GM23338 (cell line): Measurements from ENCODE around the gene TENT4B. TPM values are rescaled to one million over a fixed set of nuclear protein-coding genes. Genes with fewer than 3 reads are reported as not detected.

Source experiments
- ATAC-seq: fragments of 200-7000 bp; cut with Tn5 transposase; 3 replicates; pipeline ENCODE4 v1.9.1; 2020
- DNase-seq: peaks from one replicate; pipeline ENCODE4 v3.0.0-alpha.2; 2015; ENCODE audit warnings: low spot score
- H2AFZ ChIP-seq: fragments of 200-600 bp; sonication (generic); 2 replicates; pipeline ENCODE4 v1.8.0; 2016; ENCODE audit warnings: antibody characterized with exemption, mild to moderate bottlenecking, moderate library complexity
- H3F3A ChIP-seq: fragments of 200-600 bp; sonication (generic); replicated peaks from 2 replicates; pipeline ENCODE4 v1.8.0; 2017; ENCODE audit warnings: antibody characterized with exemption, mixed run types, low read depth
- H3K27ac ChIP-seq: fragments of 200-600 bp; sonication (generic); 2 replicates; pipeline ENCODE4 v1.6.1; 2016; ENCODE audit warnings: low read depth
- H3K27me3 ChIP-seq: fragments of 200-600 bp; sonication (generic); 2 replicates; pipeline ENCODE4 v1.8.0; 2016; ENCODE audit warnings: mild to moderate bottlenecking, mixed run types, moderate library complexity; ENCODE audit not compliant: insufficient read depth
- H3K36me3 ChIP-seq: fragments of 200-600 bp; sonication (generic); 2 replicates; pipeline ENCODE4 v1.8.0; 2016; ENCODE audit warnings: mild to moderate bottlenecking; ENCODE audit not compliant: insufficient read depth
- H3K4me1 ChIP-seq: fragments of 200-600 bp; sonication (generic); 2 replicates; pipeline ENCODE4 v1.8.0; 2016; ENCODE audit warnings: mild to moderate bottlenecking, moderate library complexity; ENCODE audit not compliant: insufficient read depth
- H3K4me2 ChIP-seq: fragments of 200-600 bp; sonication (generic); 2 replicates; pipeline ENCODE4 v1.7.1; 2017; ENCODE audit warnings: mixed run types
- H3K4me3 ChIP-seq: fragments of 200-600 bp; sonication (generic); 2 replicates; pipeline ENCODE4 v1.6.1; 2016; ENCODE audit warnings: mixed run types
- H3K79me2 ChIP-seq: fragments of 200-600 bp; sonication (generic); replicated peaks from 2 replicates; pipeline ENCODE4 v1.8.0; 2017; ENCODE audit warnings: mild to moderate bottlenecking; ENCODE audit not compliant: insufficient read depth
- H3K9me2 ChIP-seq: fragments of 200-600 bp; sonication (generic); 2 replicates; pipeline ENCODE4 v1.8.0; 2017; ENCODE audit not compliant: insufficient read depth
- H4K20me1 ChIP-seq: fragments of 200-600 bp; sonication (generic); replicated peaks from 2 replicates; pipeline ENCODE4 v1.8.0; 2017; ENCODE audit warnings: mild to moderate bottlenecking; ENCODE audit not compliant: insufficient read depth
- H3K27ac Mint-ChIP-seq: 2 replicates; pipeline ENCODE4 v1.8.0; 2020; ENCODE audit warnings: inconsistent platforms, mild to moderate bottlenecking, moderate library complexity, mixed read lengths
- H3K27me3 Mint-ChIP-seq: 3 replicates; pipeline ENCODE4 v1.8.0; 2022; ENCODE audit warnings: low read depth, mild to moderate bottlenecking, moderate library complexity, mixed read lengths, inconsistent platforms; ENCODE audit not compliant: insufficient read depth, poor library complexity
- H3K36me3 Mint-ChIP-seq: 3 replicates; pipeline ENCODE4 v1.8.0; 2021; ENCODE audit warnings: low read depth, mild to moderate bottlenecking, inconsistent platforms, moderate library complexity, mixed read lengths
- H3K4me1 Mint-ChIP-seq: 3 replicates; pipeline ENCODE4 v1.8.0; 2020; ENCODE audit warnings: mild to moderate bottlenecking, inconsistent platforms, mixed read lengths
- H3K4me3 Mint-ChIP-seq: 3 replicates; pipeline ENCODE4 v1.8.0; 2021; ENCODE audit warnings: moderate library complexity, mild to moderate bottlenecking, inconsistent platforms, mixed read lengths
- H3K9me3 Mint-ChIP-seq: 3 replicates; pipeline ENCODE4 v1.8.0; 2020; ENCODE audit warnings: moderate library complexity, mild to moderate bottlenecking, inconsistent platforms, mixed read lengths
- CREB1 ChIP-seq: fragments of 250-450 bp; sonication (Bioruptor Pico); IDR thresholded peaks from 2 replicates; pipeline ENCODE4 v1.5.0; 2020; ENCODE audit warnings: low read depth, mild to moderate bottlenecking, moderate library complexity
- EZH2 ChIP-seq: fragments of 200-600 bp; sonication (generic); IDR thresholded peaks from one replicate; pipeline ENCODE4 v1.8.0; 2017; ENCODE audit warnings: antibody characterized with exemption, mild to moderate bottlenecking, low read depth; ENCODE audit not compliant: unreplicated experiment
- NANOG ChIP-seq: IDR thresholded peaks from 2 replicates; pipeline ENCODE4 v1.6.1; 2016; ENCODE audit warnings: antibody characterized with exemption, borderline replicate concordance
- STAT1 ChIP-seq: IDR thresholded peaks from one replicate; pipeline ENCODE4 v1.6.1; 2016; ENCODE audit warnings: antibody characterized with exemption; ENCODE audit not compliant: unreplicated experiment
- ZNF114 ChIP-seq: fragments of 250-450 bp; sonication (Bioruptor Pico); IDR thresholded peaks from 2 replicates; pipeline ENCODE4 v1.5.0; 2020; ENCODE audit warnings: mild to moderate bottlenecking, moderate library complexity
- ZNF331 ChIP-seq: fragments of 250-450 bp; sonication (Bioruptor Pico); IDR thresholded peaks from 2 replicates; pipeline ENCODE4 v1.5.0; 2020; ENCODE audit warnings: low read depth, mild to moderate bottlenecking, moderate library complexity
- polyA plus RNA-seq: library from polyadenylated mRNA; unstranded; fragments of >200 nt; fragmentation: Nextera tagmentation; extraction: Ambion mirVana; gene quantifications from 2 replicates; pipeline ENCODE4 v1.2.1, GENCODE V29; 2016
- total RNA-seq: library from RNA; depleted of rRNA; stranded (reverse); fragments of >200 nt; shearing (Covaris generic); gene quantifications from 2 replicates; pipeline ENCODE4 v1.2.3, GENCODE V29; 2014
- TF ChIP-seq, protein P1 (sequence below): fragments of 250-450 bp; sonication (Bioruptor Pico); IDR thresholded peaks from 2 replicates; pipeline ENCODE4 v1.5.0; 2020; ENCODE audit warnings: mild to moderate bottlenecking, moderate library complexity
- TF ChIP-seq, protein P2 (sequence below): IDR thresholded peaks from 2 replicates; pipeline ENCODE4 v1.6.1; 2016; ENCODE audit warnings: antibody characterized with exemption
- TF ChIP-seq, protein P3 (sequence below): IDR thresholded peaks from one replicate; pipeline ENCODE4 v1.6.1; 2018; ENCODE audit warnings: antibody characterized with exemption; ENCODE audit not compliant: unreplicated experiment

Gene TENT4B
- total and polyA plus RNA-seq, 2 experiments from 2014 or later = 17.6 to 21.3 TPM

DNA sequence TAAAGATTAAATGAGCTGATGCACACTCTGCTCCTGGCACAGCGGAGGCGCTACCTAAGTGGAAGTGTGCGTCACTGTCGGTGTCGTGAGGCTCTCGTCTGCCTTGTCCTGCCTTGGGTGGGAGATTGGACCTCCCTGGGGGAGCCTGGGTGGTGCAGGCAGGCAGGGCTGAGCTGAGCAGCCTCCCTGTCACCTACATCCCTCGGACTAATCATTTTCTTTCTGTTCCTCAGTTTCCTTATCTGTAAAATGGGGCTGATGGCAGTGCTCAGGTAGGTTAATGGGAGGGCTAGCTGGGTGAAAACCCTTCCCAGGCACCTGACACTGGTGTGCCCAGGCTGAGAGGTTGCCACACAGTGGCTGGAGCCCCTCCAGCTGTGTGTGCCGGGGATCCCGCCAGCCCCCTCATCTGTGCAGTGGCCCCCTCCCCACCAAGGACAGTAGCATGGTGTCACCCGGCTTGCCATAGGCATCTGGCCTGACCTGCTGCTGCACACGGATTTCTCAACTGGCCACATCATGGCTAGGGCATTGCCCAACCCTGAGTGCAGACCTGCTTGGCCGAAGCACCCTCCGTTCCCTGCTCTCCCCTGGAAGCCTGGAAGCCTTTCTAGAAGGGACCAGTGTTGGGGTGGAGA, 117.5 kb downstream of the TENT4B start:
- H4K20me1 ChIP-seq = no peaks in the 10 kb centered on the region
- DNase-seq (no peak), ATAC-seq (no peak)
- H3K9me3 Mint-ChIP-seq = no peaks in the 10 kb centered on the region
- peaks cover 7% of the 10 kb centered on the region; the same call in 1 of the 2 replicates for H3K4me1 ChIP-seq
- TF ChIP-seq, protein P1, sequence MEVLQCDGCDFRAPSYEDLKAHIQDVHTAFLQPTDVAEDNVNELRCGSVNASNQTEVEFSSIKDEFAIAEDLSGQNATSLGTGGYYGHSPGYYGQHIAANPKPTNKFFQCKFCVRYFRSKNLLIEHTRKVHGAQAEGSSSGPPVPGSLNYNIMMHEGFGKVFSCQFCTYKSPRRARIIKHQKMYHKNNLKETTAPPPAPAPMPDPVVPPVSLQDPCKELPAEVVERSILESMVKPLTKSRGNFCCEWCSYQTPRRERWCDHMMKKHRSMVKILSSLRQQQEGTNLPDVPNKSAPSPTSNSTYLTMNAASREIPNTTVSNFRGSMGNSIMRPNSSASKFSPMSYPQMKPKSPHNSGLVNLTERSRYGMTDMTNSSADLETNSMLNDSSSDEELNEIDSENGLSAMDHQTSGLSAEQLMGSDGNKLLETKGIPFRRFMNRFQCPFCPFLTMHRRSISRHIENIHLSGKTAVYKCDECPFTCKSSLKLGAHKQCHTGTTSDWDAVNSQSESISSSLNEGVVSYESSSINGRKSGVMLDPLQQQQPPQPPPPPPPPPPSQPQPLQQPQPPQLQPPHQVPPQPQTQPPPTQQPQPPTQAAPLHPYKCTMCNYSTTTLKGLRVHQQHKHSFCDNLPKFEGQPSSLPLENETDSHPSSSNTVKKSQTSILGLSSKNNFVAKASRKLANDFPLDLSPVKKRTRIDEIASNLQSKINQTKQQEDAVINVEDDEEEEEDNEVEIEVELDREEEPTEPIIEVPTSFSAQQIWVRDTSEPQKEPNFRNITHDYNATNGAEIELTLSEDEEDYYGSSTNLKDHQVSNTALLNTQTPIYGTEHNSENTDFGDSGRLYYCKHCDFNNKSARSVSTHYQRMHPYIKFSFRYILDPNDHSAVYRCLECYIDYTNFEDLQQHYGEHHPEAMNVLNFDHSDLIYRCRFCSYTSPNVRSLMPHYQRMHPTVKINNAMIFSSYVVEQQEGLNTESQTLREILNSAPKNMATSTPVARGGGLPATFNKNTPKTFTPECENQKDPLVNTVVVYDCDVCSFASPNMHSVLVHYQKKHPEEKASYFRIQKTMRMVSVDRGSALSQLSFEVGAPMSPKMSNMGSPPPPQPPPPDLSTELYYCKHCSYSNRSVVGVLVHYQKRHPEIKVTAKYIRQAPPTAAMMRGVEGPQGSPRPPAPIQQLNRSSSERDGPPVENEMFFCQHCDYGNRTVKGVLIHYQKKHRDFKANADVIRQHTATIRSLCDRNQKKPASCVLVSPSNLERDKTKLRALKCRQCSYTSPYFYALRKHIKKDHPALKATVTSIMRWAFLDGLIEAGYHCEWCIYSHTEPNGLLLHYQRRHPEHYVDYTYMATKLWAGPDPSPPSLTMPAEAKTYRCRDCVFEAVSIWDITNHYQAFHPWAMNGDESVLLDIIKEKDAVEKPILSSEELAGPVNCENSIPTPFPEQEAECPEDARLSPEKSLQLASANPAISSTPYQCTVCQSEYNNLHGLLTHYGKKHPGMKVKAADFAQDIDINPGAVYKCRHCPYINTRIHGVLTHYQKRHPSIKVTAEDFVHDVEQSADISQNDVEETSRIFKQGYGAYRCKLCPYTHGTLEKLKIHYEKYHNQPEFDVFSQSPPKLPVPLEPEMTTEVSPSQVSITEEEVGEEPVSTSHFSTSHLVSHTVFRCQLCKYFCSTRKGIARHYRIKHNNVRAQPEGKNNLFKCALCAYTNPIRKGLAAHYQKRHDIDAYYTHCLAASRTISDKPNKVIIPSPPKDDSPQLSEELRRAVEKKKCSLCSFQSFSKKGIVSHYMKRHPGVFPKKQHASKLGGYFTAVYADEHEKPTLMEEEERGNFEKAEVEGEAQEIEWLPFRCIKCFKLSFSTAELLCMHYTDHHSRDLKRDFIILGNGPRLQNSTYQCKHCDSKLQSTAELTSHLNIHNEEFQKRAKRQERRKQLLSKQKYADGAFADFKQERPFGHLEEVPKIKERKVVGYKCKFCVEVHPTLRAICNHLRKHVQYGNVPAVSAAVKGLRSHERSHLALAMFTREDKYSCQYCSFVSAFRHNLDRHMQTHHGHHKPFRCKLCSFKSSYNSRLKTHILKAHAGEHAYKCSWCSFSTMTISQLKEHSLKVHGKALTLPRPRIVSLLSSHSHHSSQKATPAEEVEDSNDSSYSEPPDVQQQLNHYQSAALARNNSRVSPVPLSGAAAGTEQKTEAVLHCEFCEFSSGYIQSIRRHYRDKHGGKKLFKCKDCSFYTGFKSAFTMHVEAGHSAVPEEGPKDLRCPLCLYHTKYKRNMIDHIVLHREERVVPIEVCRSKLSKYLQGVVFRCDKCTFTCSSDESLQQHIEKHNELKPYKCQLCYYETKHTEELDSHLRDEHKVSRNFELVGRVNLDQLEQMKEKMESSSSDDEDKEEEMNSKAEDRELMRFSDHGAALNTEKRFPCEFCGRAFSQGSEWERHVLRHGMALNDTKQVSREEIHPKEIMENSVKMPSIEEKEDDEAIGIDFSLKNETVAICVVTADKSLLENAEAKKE = no peak
- TF ChIP-seq STAT1 = no peak
- TF ChIP-seq, protein P2, sequence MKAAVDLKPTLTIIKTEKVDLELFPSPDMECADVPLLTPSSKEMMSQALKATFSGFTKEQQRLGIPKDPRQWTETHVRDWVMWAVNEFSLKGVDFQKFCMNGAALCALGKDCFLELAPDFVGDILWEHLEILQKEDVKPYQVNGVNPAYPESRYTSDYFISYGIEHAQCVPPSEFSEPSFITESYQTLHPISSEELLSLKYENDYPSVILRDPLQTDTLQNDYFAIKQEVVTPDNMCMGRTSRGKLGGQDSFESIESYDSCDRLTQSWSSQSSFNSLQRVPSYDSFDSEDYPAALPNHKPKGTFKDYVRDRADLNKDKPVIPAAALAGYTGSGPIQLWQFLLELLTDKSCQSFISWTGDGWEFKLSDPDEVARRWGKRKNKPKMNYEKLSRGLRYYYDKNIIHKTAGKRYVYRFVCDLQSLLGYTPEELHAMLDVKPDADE = no peak
- no peak for TF ChIP-seq CREB1
- TF ChIP-seq ZNF331 (CRISPR knock-in tag) = no peak
- TF ChIP-seq NANOG = no peak
- TF ChIP-seq EZH2 = no peak
- TF ChIP-seq, protein P3, sequence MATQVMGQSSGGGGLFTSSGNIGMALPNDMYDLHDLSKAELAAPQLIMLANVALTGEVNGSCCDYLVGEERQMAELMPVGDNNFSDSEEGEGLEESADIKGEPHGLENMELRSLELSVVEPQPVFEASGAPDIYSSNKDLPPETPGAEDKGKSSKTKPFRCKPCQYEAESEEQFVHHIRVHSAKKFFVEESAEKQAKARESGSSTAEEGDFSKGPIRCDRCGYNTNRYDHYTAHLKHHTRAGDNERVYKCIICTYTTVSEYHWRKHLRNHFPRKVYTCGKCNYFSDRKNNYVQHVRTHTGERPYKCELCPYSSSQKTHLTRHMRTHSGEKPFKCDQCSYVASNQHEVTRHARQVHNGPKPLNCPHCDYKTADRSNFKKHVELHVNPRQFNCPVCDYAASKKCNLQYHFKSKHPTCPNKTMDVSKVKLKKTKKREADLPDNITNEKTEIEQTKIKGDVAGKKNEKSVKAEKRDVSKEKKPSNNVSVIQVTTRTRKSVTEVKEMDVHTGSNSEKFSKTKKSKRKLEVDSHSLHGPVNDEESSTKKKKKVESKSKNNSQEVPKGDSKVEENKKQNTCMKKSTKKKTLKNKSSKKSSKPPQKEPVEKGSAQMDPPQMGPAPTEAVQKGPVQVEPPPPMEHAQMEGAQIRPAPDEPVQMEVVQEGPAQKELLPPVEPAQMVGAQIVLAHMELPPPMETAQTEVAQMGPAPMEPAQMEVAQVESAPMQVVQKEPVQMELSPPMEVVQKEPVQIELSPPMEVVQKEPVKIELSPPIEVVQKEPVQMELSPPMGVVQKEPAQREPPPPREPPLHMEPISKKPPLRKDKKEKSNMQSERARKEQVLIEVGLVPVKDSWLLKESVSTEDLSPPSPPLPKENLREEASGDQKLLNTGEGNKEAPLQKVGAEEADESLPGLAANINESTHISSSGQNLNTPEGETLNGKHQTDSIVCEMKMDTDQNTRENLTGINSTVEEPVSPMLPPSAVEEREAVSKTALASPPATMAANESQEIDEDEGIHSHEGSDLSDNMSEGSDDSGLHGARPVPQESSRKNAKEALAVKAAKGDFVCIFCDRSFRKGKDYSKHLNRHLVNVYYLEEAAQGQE = no peak
- no peak for TF ChIP-seq ZNF114
- no peaks in the 10 kb centered on the region for H3K36me3 Mint-ChIP-seq
- H3K27ac ChIP-seq = no peak overlapping the region
- H3F3A ChIP-seq = no peaks in the 10 kb centered on the region
- peaks cover 7% of the 10 kb centered on the region for H3K4me1 Mint-ChIP-seq
- H3K27me3 Mint-ChIP-seq = peaks cover 9% of the 10 kb centered on the region
- H3K27ac Mint-ChIP-seq = no peak overlapping the region
- H2AFZ ChIP-seq = no peak overlapping the region
- no peak overlapping the region for H3K4me2 ChIP-seq
- no peaks in the 10 kb centered on the region for H3K9me2 ChIP-seq
- no peak overlapping the region for H3K4me3 ChIP-seq
- no peaks in the 10 kb centered on the region for H3K79me2 ChIP-seq
- H3K36me3 ChIP-seq = no peaks in the 10 kb centered on the region
- H3K27me3 ChIP-seq = no peaks in the 10 kb centered on the region
- no peak overlapping the region for H3K4me3 Mint-ChIP-seq
